ENCODE measurements around the gene KIFBP.

DNA sequence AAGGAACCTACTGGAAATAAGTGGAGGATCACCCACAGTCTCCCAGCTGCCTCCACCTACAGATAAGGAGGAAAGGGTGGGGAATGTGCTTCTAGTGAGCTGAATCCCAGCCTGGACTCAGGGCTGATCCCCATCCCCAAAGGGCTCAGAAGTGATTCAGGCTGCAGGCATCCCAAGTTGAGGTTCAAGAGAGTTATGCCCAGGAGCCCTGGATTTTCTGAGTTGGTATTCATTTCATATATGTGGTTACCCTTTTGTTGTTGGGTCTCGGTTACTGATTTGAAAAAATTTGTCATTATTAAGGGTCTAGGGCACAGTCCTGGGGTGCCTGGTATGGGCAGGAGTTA lies 69.3 kb downstream of the KIFBP start:
- TF ChIP-seq, protein P1, sequence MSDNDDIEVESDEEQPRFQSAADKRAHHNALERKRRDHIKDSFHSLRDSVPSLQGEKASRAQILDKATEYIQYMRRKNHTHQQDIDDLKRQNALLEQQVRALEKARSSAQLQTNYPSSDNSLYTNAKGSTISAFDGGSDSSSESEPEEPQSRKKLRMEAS (IDR thresholded peaks at IDR 0.05): no peak
- TF ChIP-seq RAD21 (IDR thresholded peaks at IDR 0.05; ENCODE audit: low read depth): no peak
- TF ChIP-seq EGR1 (IDR thresholded peaks at IDR 0.05): no peak
- TF ChIP-seq YY1 (IDR thresholded peaks at IDR 0.05; ENCODE audit: low read depth): no peak
- TF ChIP-seq, protein P2, sequence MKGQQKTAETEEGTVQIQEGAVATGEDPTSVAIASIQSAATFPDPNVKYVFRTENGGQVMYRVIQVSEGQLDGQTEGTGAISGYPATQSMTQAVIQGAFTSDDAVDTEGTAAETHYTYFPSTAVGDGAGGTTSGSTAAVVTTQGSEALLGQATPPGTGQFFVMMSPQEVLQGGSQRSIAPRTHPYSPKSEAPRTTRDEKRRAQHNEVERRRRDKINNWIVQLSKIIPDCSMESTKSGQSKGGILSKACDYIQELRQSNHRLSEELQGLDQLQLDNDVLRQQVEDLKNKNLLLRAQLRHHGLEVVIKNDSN (IDR thresholded peaks at IDR 0.05): no peak
- TF ChIP-seq FOXM1 (IDR thresholded peaks at IDR 0.05; ENCODE audit: borderline replicate concordance, low read depth): no peak
- no peak for TF ChIP-seq TEAD4 (IDR thresholded peaks at IDR 0.05)
- TF ChIP-seq TAF1 (IDR thresholded peaks at IDR 0.05; ENCODE audit: low read depth): no peak
- TF ChIP-seq, protein P3, sequence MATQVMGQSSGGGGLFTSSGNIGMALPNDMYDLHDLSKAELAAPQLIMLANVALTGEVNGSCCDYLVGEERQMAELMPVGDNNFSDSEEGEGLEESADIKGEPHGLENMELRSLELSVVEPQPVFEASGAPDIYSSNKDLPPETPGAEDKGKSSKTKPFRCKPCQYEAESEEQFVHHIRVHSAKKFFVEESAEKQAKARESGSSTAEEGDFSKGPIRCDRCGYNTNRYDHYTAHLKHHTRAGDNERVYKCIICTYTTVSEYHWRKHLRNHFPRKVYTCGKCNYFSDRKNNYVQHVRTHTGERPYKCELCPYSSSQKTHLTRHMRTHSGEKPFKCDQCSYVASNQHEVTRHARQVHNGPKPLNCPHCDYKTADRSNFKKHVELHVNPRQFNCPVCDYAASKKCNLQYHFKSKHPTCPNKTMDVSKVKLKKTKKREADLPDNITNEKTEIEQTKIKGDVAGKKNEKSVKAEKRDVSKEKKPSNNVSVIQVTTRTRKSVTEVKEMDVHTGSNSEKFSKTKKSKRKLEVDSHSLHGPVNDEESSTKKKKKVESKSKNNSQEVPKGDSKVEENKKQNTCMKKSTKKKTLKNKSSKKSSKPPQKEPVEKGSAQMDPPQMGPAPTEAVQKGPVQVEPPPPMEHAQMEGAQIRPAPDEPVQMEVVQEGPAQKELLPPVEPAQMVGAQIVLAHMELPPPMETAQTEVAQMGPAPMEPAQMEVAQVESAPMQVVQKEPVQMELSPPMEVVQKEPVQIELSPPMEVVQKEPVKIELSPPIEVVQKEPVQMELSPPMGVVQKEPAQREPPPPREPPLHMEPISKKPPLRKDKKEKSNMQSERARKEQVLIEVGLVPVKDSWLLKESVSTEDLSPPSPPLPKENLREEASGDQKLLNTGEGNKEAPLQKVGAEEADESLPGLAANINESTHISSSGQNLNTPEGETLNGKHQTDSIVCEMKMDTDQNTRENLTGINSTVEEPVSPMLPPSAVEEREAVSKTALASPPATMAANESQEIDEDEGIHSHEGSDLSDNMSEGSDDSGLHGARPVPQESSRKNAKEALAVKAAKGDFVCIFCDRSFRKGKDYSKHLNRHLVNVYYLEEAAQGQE (IDR thresholded peaks at IDR 0.05; ENCODE audit: low read depth): no peak
- TF ChIP-seq EP300 (IDR thresholded peaks at IDR 0.05; ENCODE audit: borderline replicate concordance): no peak
